Measurements from ENCODE around the gene ENOPH1.

ENOPH1 gene

DNA sequence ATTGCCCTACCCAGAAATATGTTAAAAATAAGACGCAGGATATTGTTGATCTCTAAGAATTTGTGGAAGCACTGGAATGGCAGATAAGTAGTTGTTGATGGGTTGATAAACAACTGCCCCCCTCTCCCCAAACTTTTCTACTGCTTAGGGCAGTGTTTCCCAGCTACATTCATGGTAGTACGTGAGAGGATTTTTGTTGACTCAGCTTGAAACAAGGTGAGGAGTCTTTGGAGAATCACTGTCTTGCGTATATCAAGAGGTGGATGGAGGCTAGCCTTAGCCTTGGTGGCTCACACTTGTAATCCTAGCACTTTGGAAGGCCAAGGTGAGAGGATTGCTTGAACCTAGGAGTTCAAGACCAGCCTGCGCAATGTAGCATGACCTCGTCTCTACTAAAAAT lies 5.7 kb downstream of the ENOPH1 start:
- H3K36me3 ChIP-seq (ENCODE audit: control insufficient read depth in 5 of 5, insufficient read depth in 5 of 5, low read length in 5 of 5), result peaks cover 0 to 4% (median 0%) of the 10 kb centered on the region in 5 donors
- no peaks in the 10 kb centered on the region for H3K9me3 ChIP-seq (ENCODE audit: control insufficient read depth in 5 of 5, low read length in 5 of 5)
- no peaks in the 10 kb centered on the region for H3K27me3 ChIP-seq (ENCODE audit: control insufficient read depth in 5 of 5, insufficient read depth in 4 of 5, low read length in 5 of 5)
- no peak overlapping the region for H3K27ac ChIP-seq (ENCODE audit: low read depth, low read length)
- H3K4me1 ChIP-seq (ENCODE audit: control insufficient read depth in 5 of 5, insufficient read depth in 5 of 5, low read length in 5 of 5), result peaks cover 4 to 8% (median 6%) of the 10 kb centered on the region in 5 donors
- no peak overlapping the region for H3K9ac ChIP-seq (ENCODE audit: low read length in 5 of 5)
- H3K4me3 ChIP-seq (ENCODE audit: low read depth in 1 of 5, low read length in 5 of 5), result no peak overlapping the region

DNA sequence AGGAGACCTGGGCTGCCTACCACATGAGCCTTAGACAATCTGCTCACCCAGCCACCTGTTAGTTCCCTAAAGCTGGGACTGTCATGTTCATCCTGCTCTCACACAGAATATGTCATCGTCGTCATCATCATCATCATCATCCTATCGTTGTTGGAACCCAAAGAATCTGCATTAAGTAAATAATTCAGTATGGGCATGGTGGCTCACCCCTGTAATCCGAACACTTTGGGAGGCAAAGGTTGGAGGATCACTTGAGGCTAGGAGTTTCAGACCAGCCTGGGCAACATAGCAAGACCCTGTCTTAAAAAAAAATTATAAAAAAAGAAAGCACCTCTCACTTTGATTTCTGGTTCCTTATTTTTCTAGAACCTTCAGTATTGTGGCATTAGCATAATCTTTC lies 6.4 kb downstream of the ENOPH1 start:
- no peak overlapping the region for H3K9ac ChIP-seq (ENCODE audit: low read length in 5 of 5)
- H3K27me3 ChIP-seq (ENCODE audit: control insufficient read depth in 5 of 5, insufficient read depth in 4 of 5, low read length in 5 of 5), result no peaks in the 10 kb centered on the region
- peaks cover 0 to 1% (median 0%) of the 10 kb centered on the region in 5 donors for H3K4me1 ChIP-seq (ENCODE audit: control insufficient read depth in 5 of 5, insufficient read depth in 5 of 5, low read length in 5 of 5)
- H3K9me3 ChIP-seq (ENCODE audit: control insufficient read depth in 5 of 5, low read length in 5 of 5), result no peaks in the 10 kb centered on the region
- no peak overlapping the region for H3K27ac ChIP-seq (ENCODE audit: low read depth, low read length)
- H3K4me3 ChIP-seq (ENCODE audit: low read depth in 1 of 5, low read length in 5 of 5), result no peak overlapping the region
- H3K36me3 ChIP-seq (ENCODE audit: control insufficient read depth in 5 of 5, insufficient read depth in 5 of 5, low read length in 5 of 5), result peaks cover 0 to 4% (median 0%) of the 10 kb centered on the region in 5 donors

DNA sequence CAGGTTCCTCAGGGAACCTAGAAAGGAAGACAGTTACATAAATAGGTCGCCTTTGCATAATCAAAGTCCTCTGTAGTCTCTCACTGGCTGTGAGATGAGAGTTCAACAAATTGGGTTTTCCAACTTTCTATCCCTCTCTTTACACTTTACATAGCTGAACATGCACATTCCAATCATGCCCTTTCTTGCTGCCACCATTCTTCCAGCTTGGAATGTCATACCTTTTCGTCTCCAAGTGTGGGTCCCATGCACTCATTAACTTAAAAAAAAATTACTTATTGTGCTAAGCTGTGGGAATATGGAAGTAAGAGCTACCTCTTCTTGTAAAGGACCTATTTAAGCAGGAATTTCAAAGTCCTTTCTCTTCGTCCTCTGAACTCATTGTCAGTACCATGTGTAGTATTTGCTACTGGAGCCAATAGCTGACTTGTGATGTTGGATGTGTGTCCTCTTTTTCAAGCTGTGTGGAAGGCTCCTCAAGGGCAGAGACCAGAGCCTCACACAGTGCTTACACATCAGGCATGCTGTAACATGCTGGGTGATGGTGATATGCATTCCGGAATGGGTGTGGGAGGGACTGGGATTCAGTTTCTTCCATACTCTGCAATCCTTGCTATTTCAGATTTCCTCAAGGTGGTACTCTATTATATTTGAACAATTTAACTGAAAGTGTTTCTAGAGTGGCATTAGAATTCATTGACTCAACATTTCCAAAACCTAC lies 7.1 kb downstream of the ENOPH1 start:
- H3K9ac ChIP-seq (ENCODE audit: low read length in 5 of 5), result no peak overlapping the region
- no peaks in the 10 kb centered on the region for H3K9me3 ChIP-seq (ENCODE audit: control insufficient read depth in 5 of 5, low read length in 5 of 5)
- no peaks in the 10 kb centered on the region for H3K27me3 ChIP-seq (ENCODE audit: control insufficient read depth in 5 of 5, insufficient read depth in 4 of 5, low read length in 5 of 5)
- no peak overlapping the region for H3K4me3 ChIP-seq (ENCODE audit: low read depth in 1 of 5, low read length in 5 of 5)
- H3K36me3 ChIP-seq (ENCODE audit: control insufficient read depth in 5 of 5, insufficient read depth in 5 of 5, low read length in 5 of 5), result peaks cover 0 to 4% (median 0%) of the 10 kb centered on the region in 5 donors
- H3K27ac ChIP-seq (ENCODE audit: low read depth, low read length), result no peak overlapping the region
- H3K4me1 ChIP-seq (ENCODE audit: control insufficient read depth in 5 of 5, insufficient read depth in 5 of 5, low read length in 5 of 5), result no peaks in the 10 kb centered on the region

DNA sequence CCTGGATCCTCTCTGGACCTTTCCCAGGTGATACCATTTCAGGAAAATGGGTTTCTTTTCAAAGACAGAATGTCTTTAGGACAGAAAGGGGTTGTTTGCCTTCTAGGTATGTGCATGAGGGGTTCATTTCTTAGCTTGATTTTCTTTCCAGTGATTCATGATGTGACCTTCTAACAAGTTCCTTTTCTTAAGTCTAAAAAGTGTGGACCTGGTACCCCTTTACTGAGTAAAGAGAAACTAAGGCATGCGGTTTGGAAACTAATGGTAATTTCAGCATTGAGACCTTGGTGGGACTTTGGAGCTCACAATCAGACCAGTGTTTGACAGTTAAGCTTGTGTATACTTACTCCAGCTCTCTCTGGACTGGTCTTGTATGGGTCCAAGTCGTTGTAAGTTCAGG lies 8.7 kb downstream of the ENOPH1 start:
- Histone ChIP-seq H3K4me3 (ENCODE audit: low read depth in 1 of 5, low read length in 5 of 5) (no peak overlapping the region), H3K27me3 (ENCODE audit: control insufficient read depth in 5 of 5, insufficient read depth in 4 of 5, low read length in 5 of 5) (no peaks in the 10 kb centered on the region), H3K4me1 (ENCODE audit: control insufficient read depth in 5 of 5, insufficient read depth in 5 of 5, low read length in 5 of 5) (no peaks in the 10 kb centered on the region), H3K36me3 (ENCODE audit: control insufficient read depth in 5 of 5, insufficient read depth in 5 of 5, low read length in 5 of 5) (peaks cover 0 to 4% (median 0%) of the 10 kb centered on the region in 5 donors), H3K9ac (ENCODE audit: low read length in 5 of 5) (no peak overlapping the region), H3K27ac (ENCODE audit: low read depth, low read length) (no peak overlapping the region), H3K9me3 (ENCODE audit: control insufficient read depth in 5 of 5, low read length in 5 of 5) (no peaks in the 10 kb centered on the region)

DNA sequence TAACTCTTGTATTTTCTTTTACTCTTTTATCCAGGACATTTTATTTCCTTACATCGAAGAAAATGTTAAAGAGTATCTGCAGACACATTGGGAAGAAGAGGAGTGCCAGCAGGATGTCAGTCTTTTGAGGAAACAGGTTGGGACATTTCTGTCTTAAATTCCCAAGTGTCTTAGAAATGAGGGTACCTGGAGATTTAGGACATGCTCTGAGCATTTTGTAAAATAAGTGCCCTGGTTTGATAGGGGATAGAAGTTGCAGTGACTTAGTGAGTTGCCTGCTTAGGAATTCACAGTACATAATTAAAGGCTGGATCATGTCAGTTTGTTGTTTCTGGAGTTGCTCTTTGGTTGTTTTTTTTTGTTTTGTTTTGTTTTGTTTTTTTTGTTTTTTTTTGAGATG lies 17.5 kb downstream of the ENOPH1 start:
- Histone ChIP-seq H3K9ac (ENCODE audit: low read length in 5 of 5) (no peak overlapping the region), H3K36me3 (ENCODE audit: control insufficient read depth in 5 of 5, insufficient read depth in 5 of 5, low read length in 5 of 5) (peaks cover 11 to 42% (median 31%) of the 10 kb centered on the region in 5 donors), H3K27me3 (ENCODE audit: control insufficient read depth in 5 of 5, insufficient read depth in 4 of 5, low read length in 5 of 5) (no peaks in the 10 kb centered on the region), H3K4me1 (ENCODE audit: control insufficient read depth in 5 of 5, insufficient read depth in 5 of 5, low read length in 5 of 5) (no peaks in the 10 kb centered on the region), H3K4me3 (ENCODE audit: low read depth in 1 of 5, low read length in 5 of 5) (no peak overlapping the region), H3K27ac (ENCODE audit: low read depth, low read length) (no peak overlapping the region), H3K9me3 (ENCODE audit: control insufficient read depth in 5 of 5, low read length in 5 of 5) (no peaks in the 10 kb centered on the region)

DNA sequence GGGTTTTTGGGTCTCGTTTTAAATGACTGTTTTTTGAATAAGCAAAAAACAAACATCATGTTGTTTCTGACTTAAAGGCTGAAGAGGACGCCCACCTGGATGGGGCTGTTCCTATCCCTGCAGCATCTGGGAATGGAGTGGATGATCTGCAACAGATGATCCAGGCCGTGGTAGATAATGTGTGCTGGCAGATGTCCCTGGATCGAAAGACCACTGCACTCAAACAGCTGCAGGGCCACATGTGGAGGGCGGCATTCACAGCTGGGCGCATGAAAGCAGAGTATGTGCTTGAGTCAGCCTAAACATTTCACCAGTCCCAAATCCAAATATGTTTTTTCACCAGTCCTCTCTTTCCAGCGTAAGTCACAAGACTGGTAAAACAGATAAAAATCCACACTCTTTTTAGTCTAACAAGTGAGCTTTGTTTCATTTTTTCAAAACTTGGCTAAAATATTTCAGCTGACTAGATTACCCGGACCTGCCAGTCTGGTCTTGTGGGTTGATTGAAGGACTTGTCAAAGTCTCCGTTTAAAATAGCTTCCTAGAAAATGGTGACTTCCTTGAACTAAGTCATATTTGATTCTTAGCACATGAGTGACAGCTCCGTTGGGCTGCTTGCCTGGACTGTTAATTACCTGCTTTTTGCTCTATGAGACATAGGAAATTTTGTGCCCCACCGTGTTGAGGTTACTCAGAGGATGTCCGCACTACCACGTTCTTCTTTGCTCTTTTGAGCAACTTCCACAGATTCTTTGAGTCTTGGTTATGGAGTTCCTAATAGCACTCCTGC lies 20.8 kb downstream of the ENOPH1 start:
- Histone ChIP-seq H3K4me3 (ENCODE audit: low read depth in 1 of 5, low read length in 5 of 5) (no peak overlapping the region), H3K36me3 (ENCODE audit: control insufficient read depth in 5 of 5, insufficient read depth in 5 of 5, low read length in 5 of 5) (peaks cover 17 to 56% (median 41%) of the 10 kb centered on the region in 5 donors)

DNA sequence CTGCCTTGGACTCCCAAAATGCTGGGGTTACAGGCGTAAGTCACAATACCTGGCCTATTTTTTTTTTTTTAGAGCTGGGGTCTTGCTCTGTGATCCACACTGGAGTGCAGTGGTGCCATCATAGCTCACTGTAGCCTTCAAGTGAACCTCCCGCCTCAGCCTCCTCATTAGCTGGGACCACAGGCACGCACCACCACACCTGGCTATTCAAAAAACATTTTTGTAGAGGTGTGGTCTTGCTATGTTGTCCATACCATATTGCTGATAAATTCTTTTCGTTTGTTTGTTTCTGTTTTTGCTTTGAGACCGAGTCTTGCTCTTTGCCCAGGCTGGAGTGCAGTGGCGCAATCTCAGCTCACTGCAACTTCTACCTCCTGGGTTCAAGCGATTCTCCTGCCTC lies 21.6 kb downstream of the ENOPH1 start:
- Histone ChIP-seq H3K27ac (ENCODE audit: low read depth, low read length) (no peak overlapping the region), H3K36me3 (ENCODE audit: control insufficient read depth in 5 of 5, insufficient read depth in 5 of 5, low read length in 5 of 5) (peaks cover 23 to 63% (median 42%) of the 10 kb centered on the region in 5 donors), H3K4me3 (ENCODE audit: low read depth in 1 of 5, low read length in 5 of 5) (no peak overlapping the region), H3K27me3 (ENCODE audit: control insufficient read depth in 5 of 5, insufficient read depth in 4 of 5, low read length in 5 of 5) (no peaks in the 10 kb centered on the region), H3K9ac (ENCODE audit: low read length in 5 of 5) (no peak overlapping the region), H3K9me3 (ENCODE audit: control insufficient read depth in 5 of 5, low read length in 5 of 5) (no peaks in the 10 kb centered on the region), H3K4me1 (ENCODE audit: control insufficient read depth in 5 of 5, insufficient read depth in 5 of 5, low read length in 5 of 5) (no peaks in the 10 kb centered on the region)

More for the DNA sequence above, 20.8 kb downstream of the ENOPH1 start:
- Histone ChIP-seq H3K4me1 (ENCODE audit: control insufficient read depth in 5 of 5, insufficient read depth in 5 of 5, low read length in 5 of 5) (no peaks in the 10 kb centered on the region), H3K27ac (ENCODE audit: low read depth, low read length) (no peak overlapping the region), H3K9me3 (ENCODE audit: control insufficient read depth in 5 of 5, low read length in 5 of 5) (no peaks in the 10 kb centered on the region), H3K27me3 (ENCODE audit: control insufficient read depth in 5 of 5, insufficient read depth in 4 of 5, low read length in 5 of 5) (no peaks in the 10 kb centered on the region), H3K9ac (ENCODE audit: low read length in 5 of 5) (no peak overlapping the region)

DNA sequence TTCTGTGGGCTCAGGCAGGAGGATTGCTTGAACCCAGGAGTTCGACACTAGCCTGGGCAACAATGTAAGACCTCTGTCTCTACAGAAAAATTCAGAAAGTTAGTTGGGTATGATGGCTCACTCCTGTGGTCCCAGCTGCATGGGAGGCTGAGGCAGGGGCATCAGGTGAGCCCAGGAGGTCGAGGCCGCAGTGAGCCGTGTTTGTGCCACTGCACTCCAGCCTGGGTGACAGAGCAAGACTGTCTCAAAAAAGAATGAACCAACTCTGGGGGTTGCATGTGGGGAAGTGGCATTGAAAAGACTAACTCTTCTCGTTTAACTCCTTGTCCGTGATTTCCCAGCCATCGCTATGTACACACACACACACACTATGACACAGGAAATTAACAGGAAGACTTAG lies 26.9 kb downstream of the ENOPH1 start:
- Histone ChIP-seq H3K9me3 (ENCODE audit: control insufficient read depth in 5 of 5, low read length in 5 of 5) (no peaks in the 10 kb centered on the region), H3K27ac (ENCODE audit: low read depth, low read length) (no peak overlapping the region), H3K27me3 (ENCODE audit: control insufficient read depth in 5 of 5, insufficient read depth in 4 of 5, low read length in 5 of 5) (no peaks in the 10 kb centered on the region)

DNA sequence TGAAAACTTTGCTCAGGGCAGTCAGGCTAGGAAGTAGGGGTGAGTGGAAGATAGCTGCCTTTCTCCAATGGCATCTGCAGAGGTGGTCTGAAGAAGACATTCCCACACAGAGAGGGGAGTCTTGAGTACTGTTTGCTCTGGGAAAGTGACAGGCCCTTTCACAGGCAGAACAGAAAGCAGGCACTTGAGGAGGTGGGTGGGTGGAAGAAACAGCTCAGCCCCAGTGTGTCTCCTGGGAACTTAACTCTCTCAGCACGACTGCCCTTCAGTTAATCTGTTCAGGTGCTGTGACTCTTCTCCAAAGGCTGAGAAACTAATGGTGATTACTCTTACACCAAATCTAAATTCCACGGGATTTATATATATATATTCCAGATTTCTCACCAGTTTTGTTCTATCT lies 28.3 kb downstream of the ENOPH1 start:
- Histone ChIP-seq H3K4me1 (ENCODE audit: control insufficient read depth in 5 of 5, insufficient read depth in 5 of 5, low read length in 5 of 5) (peaks cover 0 to 4% (median 0%) of the 10 kb centered on the region in 5 donors), H3K27ac (ENCODE audit: low read depth, low read length) (no peak overlapping the region), H3K4me3 (ENCODE audit: low read depth in 1 of 5, low read length in 5 of 5) (no peak overlapping the region), H3K9me3 (ENCODE audit: control insufficient read depth in 5 of 5, low read length in 5 of 5) (no peaks in the 10 kb centered on the region), H3K36me3 (ENCODE audit: control insufficient read depth in 5 of 5, insufficient read depth in 5 of 5, low read length in 5 of 5) (peaks cover 15 to 47% (median 32%) of the 10 kb centered on the region in 5 donors), H3K9ac (ENCODE audit: low read length in 5 of 5) (no peak overlapping the region), H3K27me3 (ENCODE audit: control insufficient read depth in 5 of 5, insufficient read depth in 4 of 5, low read length in 5 of 5) (no peaks in the 10 kb centered on the region)

More for the DNA sequence above, 26.9 kb downstream of the ENOPH1 start:
- Histone ChIP-seq H3K9ac (ENCODE audit: low read length in 5 of 5) (no peak overlapping the region), H3K4me3 (ENCODE audit: low read depth in 1 of 5, low read length in 5 of 5) (no peak overlapping the region), H3K36me3 (ENCODE audit: control insufficient read depth in 5 of 5, insufficient read depth in 5 of 5, low read length in 5 of 5) (peaks cover 21 to 57% (median 39%) of the 10 kb centered on the region in 5 donors), H3K4me1 (ENCODE audit: control insufficient read depth in 5 of 5, insufficient read depth in 5 of 5, low read length in 5 of 5) (peaks cover 0 to 4% (median 0%) of the 10 kb centered on the region in 5 donors)

DNA sequence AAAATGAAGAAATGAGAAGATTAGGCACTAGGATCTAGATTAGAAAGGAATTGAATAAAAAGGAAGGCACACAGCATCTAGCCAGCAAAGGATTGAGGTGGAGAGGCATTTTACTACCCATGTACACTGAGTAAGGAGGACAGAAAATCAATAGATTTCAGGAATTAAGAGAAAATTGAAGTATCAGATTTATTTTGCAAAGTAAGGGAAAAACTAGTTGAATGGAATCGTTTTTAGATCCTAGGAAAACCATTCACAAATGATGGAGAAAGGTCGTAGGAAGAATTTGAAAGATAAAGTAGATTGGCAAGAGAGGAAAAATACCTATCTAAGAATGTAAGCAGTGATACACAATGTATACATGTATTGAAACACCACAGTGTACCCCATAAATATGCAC lies 31.3 kb downstream of the ENOPH1 start:
- H3K4me3 ChIP-seq (ENCODE audit: low read depth in 1 of 5, low read length in 5 of 5), result no peak overlapping the region
- no peaks in the 10 kb centered on the region for H3K27me3 ChIP-seq (ENCODE audit: control insufficient read depth in 5 of 5, insufficient read depth in 4 of 5, low read length in 5 of 5)
- H3K36me3 ChIP-seq (ENCODE audit: control insufficient read depth in 5 of 5, insufficient read depth in 5 of 5, low read length in 5 of 5), result peaks cover 11 to 35% (median 27%) of the 10 kb centered on the region in 5 donors
- no peaks in the 10 kb centered on the region for H3K9me3 ChIP-seq (ENCODE audit: control insufficient read depth in 5 of 5, low read length in 5 of 5)
- H3K9ac ChIP-seq (ENCODE audit: low read length in 5 of 5), result no peak overlapping the region
- H3K4me1 ChIP-seq (ENCODE audit: control insufficient read depth in 5 of 5, insufficient read depth in 5 of 5, low read length in 5 of 5), result peaks cover 0 to 4% (median 0%) of the 10 kb centered on the region in 5 donors
- no peak overlapping the region for H3K27ac ChIP-seq (ENCODE audit: low read depth, low read length)
